ENCODE data around the gene HLA-DPB1. TPM values are rescaled to one million over a fixed set of nuclear protein-coding genes. Genes with fewer than 3 reads are reported as not detected.

The HLA-DPB1 gene
- total RNA-seq, 2 experiments from 2014 or later = 2.8 to 4.0 TPM

GRCh38 chr6:33113755-33114154 lies 38.0 kb downstream of the HLA-DPB1 start:
- H3K27me3 Mint-ChIP-seq (ENCODE audit: low read depth) = peaks cover 56% of the 10 kb centered on the region
- intact Hi-C loops (cut with micrococcal nuclease) = loop anchor here (10.0 kb wide), 1 partner anchor 231 kb away; no protein-coding TSS in a partner anchor
- no peak overlapping the region for H3K27ac Mint-ChIP-seq
- CTCF ChIA-PET = interaction anchor here (0.7 to 1.7 kb wide), 3 partner anchors 12 to 114 kb away, joined by 3 to 9 read pairs (median 3); no protein-coding TSS in a partner anchor
- peaks cover 7% of the 10 kb centered on the region for H3K4me1 Mint-ChIP-seq (ENCODE audit: low read depth)
- H3K9me3 Mint-ChIP-seq = no peaks in the 10 kb centered on the region
- H3K4me3 Mint-ChIP-seq = no peak overlapping the region
- DNase-seq = no peak
- no peaks in the 10 kb centered on the region for H3K36me3 Mint-ChIP-seq (ENCODE audit: low read depth)

- intact Hi-C loops (cut with micrococcal nuclease) = loop anchor here (10.0 kb wide), 1 partner anchor 230 kb away; no protein-coding TSS in a partner anchor
- Mint-ChIP-seq H3K27ac (no peak overlapping the region), H3K4me3 (no peak overlapping the region), H3K4me1 (ENCODE audit: low read depth) (peaks cover 7% of the 10 kb centered on the region), H3K9me3 (no peaks in the 10 kb centered on the region), H3K36me3 (ENCODE audit: low read depth) (no peaks in the 10 kb centered on the region), H3K27me3 (ENCODE audit: low read depth) (peaks cover 54% of the 10 kb centered on the region)
- CTCF ChIA-PET = interaction anchor here (0.7 to 1.7 kb wide), 3 partner anchors 12 to 114 kb away, joined by 3 to 9 read pairs (median 3); no protein-coding TSS in a partner anchor
- DNase-seq = no peak
Observed at GRCh38 chr6:33114406-33114805, 38.6 kb downstream of the HLA-DPB1 start.

GRCh38 chr6:33116417-33116816 lies 40.6 kb downstream of the HLA-DPB1 start:
- DNase-seq = no peak
- no peak overlapping the region for H3K27ac Mint-ChIP-seq
- H3K36me3 Mint-ChIP-seq (ENCODE audit: low read depth) = no peaks in the 10 kb centered on the region
- intact Hi-C loops (cut with micrococcal nuclease) = loop anchor here (5.0 to 10.0 kb wide), 2 partner anchors 46 to 228 kb away; no protein-coding TSS in a partner anchor
- no peak overlapping the region for H3K4me3 Mint-ChIP-seq
- peaks cover 7% of the 10 kb centered on the region for H3K4me1 Mint-ChIP-seq (ENCODE audit: low read depth)
- CTCF ChIA-PET = interaction anchor here (0.7 to 0.8 kb wide), 3 partner anchors 12 to 241 kb away, joined by 3 to 4 read pairs (median 3); no protein-coding TSS in a partner anchor
- no peaks in the 10 kb centered on the region for H3K9me3 Mint-ChIP-seq
- H3K27me3 Mint-ChIP-seq (ENCODE audit: low read depth) = peaks cover 44% of the 10 kb centered on the region

DNA sequence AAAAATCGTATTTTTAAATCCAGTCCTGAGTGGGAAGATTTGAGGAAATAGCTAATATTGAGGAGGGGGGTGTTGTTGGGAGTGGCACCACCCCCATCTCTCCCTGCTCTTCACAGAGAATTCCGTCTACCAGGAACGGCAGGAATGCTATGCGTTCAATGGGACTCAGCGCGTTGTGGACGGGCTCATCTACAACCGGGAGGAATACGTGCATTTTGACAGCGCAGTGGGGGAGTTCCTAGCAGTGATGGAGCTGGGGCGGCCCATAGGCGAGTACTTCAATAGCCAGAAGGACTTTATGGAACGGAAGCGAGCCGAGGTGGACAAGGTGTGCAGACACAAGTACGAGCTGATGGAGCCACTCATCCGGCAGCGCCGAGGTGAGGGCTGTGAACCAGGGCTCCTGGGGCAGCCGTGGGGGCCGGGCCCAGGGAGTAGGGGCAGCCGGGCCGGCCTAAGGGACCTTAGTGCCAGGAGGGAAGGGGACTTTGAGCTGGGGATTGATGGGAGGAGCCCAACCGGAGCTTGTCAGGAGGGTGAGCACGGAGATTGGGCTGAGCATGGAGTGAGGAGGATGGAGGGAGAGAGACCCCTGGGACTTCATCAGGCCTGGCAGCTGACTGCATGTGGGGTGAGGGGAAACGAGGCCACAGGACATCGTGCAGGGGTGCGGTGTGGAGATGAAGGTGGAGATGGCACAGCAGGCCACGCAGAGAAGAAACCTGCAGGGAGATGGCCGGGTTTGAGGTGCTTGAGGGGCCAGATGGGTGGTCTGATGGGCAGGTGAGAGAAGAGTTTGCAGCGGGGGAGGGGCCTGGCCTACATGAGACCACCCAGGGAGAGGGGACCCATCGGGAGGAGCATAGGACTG lies 41.3 kb downstream of the HLA-DPB1 start:
- CTCF ChIA-PET = interaction anchor here (0.7 to 1.5 kb wide), 4 partner anchors 12 to 241 kb away, joined by 3 to 5 read pairs (median 4); no protein-coding TSS in a partner anchor
- intact Hi-C loops (cut with micrococcal nuclease) = loop anchor here (5.0 to 10.0 kb wide), 2 partner anchors 45 to 228 kb away; no protein-coding TSS in a partner anchor
- Mint-ChIP-seq H3K9me3 (no peaks in the 10 kb centered on the region), H3K27me3 (ENCODE audit: low read depth) (peaks cover 44% of the 10 kb centered on the region), H3K27ac (no peak overlapping the region), H3K4me1 (ENCODE audit: low read depth) (peaks cover 7% of the 10 kb centered on the region), H3K4me3 (no peak overlapping the region), H3K36me3 (ENCODE audit: low read depth) (no peaks in the 10 kb centered on the region)
- DNase-seq = no peak

GRCh38 chr6:33117811-33118277 lies 42.1 kb downstream of the HLA-DPB1 start:
- Mint-ChIP-seq H3K4me3 (no peak overlapping the region), H3K27ac (no peak overlapping the region), H3K4me1 (ENCODE audit: low read depth) (peaks cover 7% of the 10 kb centered on the region), H3K27me3 (ENCODE audit: low read depth) (peaks cover 41% of the 10 kb centered on the region), H3K36me3 (ENCODE audit: low read depth) (no peaks in the 10 kb centered on the region), H3K9me3 (no peaks in the 10 kb centered on the region)
- intact Hi-C loops (cut with micrococcal nuclease) = loop anchor here (1.0 to 10.0 kb wide), 4 partner anchors 30 to 227 kb away; no protein-coding TSS in a partner anchor
- no peak for DNase-seq
- CTCF ChIA-PET = interaction anchor here (0.7 to 1.5 kb wide), 2 partner anchors 131 to 485 kb away, joined by 3 to 5 read pairs; no protein-coding TSS in a partner anchor

GRCh38 chr6:33118525-33119123 lies 42.8 kb downstream of the HLA-DPB1 start:
- Mint-ChIP-seq H3K4me1 (ENCODE audit: low read depth) (peaks cover 7% of the 10 kb centered on the region), H3K4me3 (no peak overlapping the region)
- no peak for DNase-seq

GRCh38 chr6:33120001-33120400 lies 44.2 kb downstream of the HLA-DPB1 start:
- CTCF ChIA-PET = interaction anchor here (0.6 to 3.8 kb wide), 13 partner anchors 8 to 244 kb away, joined by 3 to 31 read pairs (median 6); no protein-coding TSS in a partner anchor
- H3K27me3 Mint-ChIP-seq (ENCODE audit: low read depth) = peaks cover 29% of the 10 kb centered on the region
- intact Hi-C loops (cut with micrococcal nuclease) = no loop called here

More at GRCh38 chr6:33118525-33119123, 42.8 kb downstream of the HLA-DPB1 start:
- intact Hi-C loops (cut with micrococcal nuclease) = loop anchor here (1.0 to 10.0 kb wide), 4 partner anchors 30 to 226 kb away; no protein-coding TSS in a partner anchor
- CTCF ChIA-PET = interaction anchor here (0.7 to 3.8 kb wide), 4 partner anchors 9 to 129 kb away, joined by 3 to 31 read pairs (median 6); no protein-coding TSS in a partner anchor
- Mint-ChIP-seq H3K36me3 (ENCODE audit: low read depth) (no peaks in the 10 kb centered on the region), H3K27ac (no peak overlapping the region), H3K9me3 (peaks cover 2% of the 10 kb centered on the region), H3K27me3 (ENCODE audit: low read depth) (peaks cover 37% of the 10 kb centered on the region)

DNA sequence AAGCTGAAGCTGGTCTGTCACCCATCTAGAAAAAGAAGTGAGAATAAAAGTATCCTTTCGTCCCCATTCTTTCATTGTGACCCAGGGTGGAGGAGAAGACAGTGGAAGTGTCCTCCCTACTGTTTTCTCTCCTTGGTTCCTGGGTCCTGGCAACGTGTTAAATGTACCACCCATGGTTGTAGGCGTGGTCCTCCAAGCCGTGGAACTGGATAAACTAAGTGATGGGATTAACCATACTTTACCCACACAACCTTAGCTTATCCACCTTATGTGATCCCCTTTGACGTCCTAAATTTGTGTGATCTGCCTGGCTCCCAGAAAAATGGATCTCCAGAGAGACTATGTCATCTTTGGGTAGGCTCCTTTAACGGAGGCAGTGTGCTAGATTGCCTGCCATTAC lies 47.4 kb downstream of the HLA-DPB1 start:
- intact Hi-C loops (cut with micrococcal nuclease) = loop anchor here (1.0 kb wide), 1 partner anchor 125 kb away; no protein-coding TSS in a partner anchor
- peaks cover 8% of the 10 kb centered on the region for H3K9me3 Mint-ChIP-seq
- DNase-seq = no peak
- peaks cover 1% of the 10 kb centered on the region for H3K36me3 Mint-ChIP-seq (ENCODE audit: low read depth)
- peaks cover 8% of the 10 kb centered on the region for H3K27me3 Mint-ChIP-seq (ENCODE audit: low read depth)
- no peak overlapping the region for H3K4me3 Mint-ChIP-seq
- CTCF ChIA-PET = interaction anchor here (1.6 to 4.7 kb wide), 5 partner anchors 13 to 124 kb away, joined by 5 to 43 read pairs (median 30); no protein-coding TSS in a partner anchor
- H3K4me1 Mint-ChIP-seq (ENCODE audit: low read depth) = no peaks in the 10 kb centered on the region
- H3K27ac Mint-ChIP-seq = no peak overlapping the region

More at GRCh38 chr6:33120001-33120400, 44.2 kb downstream of the HLA-DPB1 start:
- Mint-ChIP-seq H3K9me3 (peaks cover 8% of the 10 kb centered on the region), H3K27ac (no peak overlapping the region), H3K36me3 (ENCODE audit: low read depth) (peaks cover 1% of the 10 kb centered on the region), H3K4me3 (no peak overlapping the region), H3K4me1 (ENCODE audit: low read depth) (peaks cover 7% of the 10 kb centered on the region)
- DNase-seq = no peak

- Mint-ChIP-seq H3K27me3 (ENCODE audit: low read depth) (peaks cover 5% of the 10 kb centered on the region), H3K4me1 (ENCODE audit: low read depth) (no peaks in the 10 kb centered on the region), H3K4me3 (no peak overlapping the region), H3K27ac (no peak overlapping the region), H3K36me3 (ENCODE audit: low read depth) (peaks cover 1% of the 10 kb centered on the region), H3K9me3 (peaks cover 8% of the 10 kb centered on the region)
- intact Hi-C loops (cut with micrococcal nuclease) = loop anchor here (1.0 kb wide), 1 partner anchor 124 kb away; no protein-coding TSS in a partner anchor
- peak; percentile 50 for DNase-seq
- CTCF ChIA-PET = interaction anchor here (0.6 to 4.7 kb wide), 10 partner anchors 12 to 164 kb away, joined by 3 to 43 read pairs (median 6); no protein-coding TSS in a partner anchor
Observed at GRCh38 chr6:33123732-33124524, 48.1 kb downstream of the HLA-DPB1 start.

GRCh38 chr6:33124525-33124901 lies 48.7 kb downstream of the HLA-DPB1 start:
- no peak overlapping the region for H3K27ac Mint-ChIP-seq
- H3K36me3 Mint-ChIP-seq (ENCODE audit: low read depth) = peaks cover 1% of the 10 kb centered on the region
- CTCF ChIA-PET = interaction anchor here (0.6 to 4.7 kb wide), 11 partner anchors 11 to 164 kb away, joined by 3 to 43 read pairs (median 5); no protein-coding TSS in a partner anchor
- H3K4me1 Mint-ChIP-seq (ENCODE audit: low read depth) = no peaks in the 10 kb centered on the region
- H3K9me3 Mint-ChIP-seq = peaks cover 8% of the 10 kb centered on the region
- intact Hi-C loops (cut with micrococcal nuclease) = no loop called here
- H3K4me3 Mint-ChIP-seq = no peak overlapping the region
- peaks cover 5% of the 10 kb centered on the region for H3K27me3 Mint-ChIP-seq (ENCODE audit: low read depth)
- DNase-seq = no peak

DNA sequence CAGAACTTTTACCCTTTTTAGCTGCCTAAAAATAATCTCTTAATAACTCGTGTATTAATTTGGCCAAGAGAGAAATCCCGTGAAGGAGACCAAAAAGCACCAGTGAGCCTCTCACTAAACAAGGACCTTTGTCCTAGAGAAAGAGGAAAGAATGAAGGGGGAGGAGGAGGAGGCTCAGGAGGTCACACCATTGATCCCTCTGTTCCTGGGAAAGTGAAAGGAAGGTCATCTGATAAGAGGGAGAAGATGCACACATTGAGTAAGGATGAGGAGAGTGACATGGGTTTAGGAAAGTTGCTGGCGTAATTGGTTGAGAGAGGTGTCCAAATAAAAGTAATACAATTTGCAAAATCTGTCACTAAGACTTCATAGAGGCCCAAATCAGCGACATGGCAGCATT lies 49.2 kb downstream of the HLA-DPB1 start:
- H3K36me3 Mint-ChIP-seq (ENCODE audit: low read depth) = peaks cover 1% of the 10 kb centered on the region
- intact Hi-C loops (cut with micrococcal nuclease) = no loop called here

More for the DNA sequence above, 49.2 kb downstream of the HLA-DPB1 start:
- no peak overlapping the region for H3K4me3 Mint-ChIP-seq
- H3K27ac Mint-ChIP-seq = no peak overlapping the region
- CTCF ChIA-PET = interaction anchor here (1.0 to 4.7 kb wide), 8 partner anchors 11 to 125 kb away, joined by 3 to 43 read pairs (median 8); no protein-coding TSS in a partner anchor
- H3K9me3 Mint-ChIP-seq = peaks cover 8% of the 10 kb centered on the region
- H3K27me3 Mint-ChIP-seq (ENCODE audit: low read depth) = peaks cover 5% of the 10 kb centered on the region
- no peaks in the 10 kb centered on the region for H3K4me1 Mint-ChIP-seq (ENCODE audit: low read depth)
- no peak for DNase-seq

All from activated naive CD4-positive, alpha-beta T cell treated with anti-CD3 and anti-CD28 coated beads for 36 hours (primary cell).